Measurements from ENCODE around the gene KIAA1191. TPM values are rescaled to one million over a fixed set of nuclear protein-coding genes. Genes with fewer than 3 reads are reported as not detected.

KIAA1191 gene
- total and polyA plus RNA-seq, 9 of the 15 experiments (the other 6 are each of a cell fraction or from before 2014, with no cell fraction given) = 31.0 to 80.2 (median 45.7) TPM

- TF ChIP-seq PKNOX1 (IDR thresholded peaks at IDR 0.05) (peak; percentile 81), CTCF (IDR thresholded peaks at IDR 0.05 in 2 of 3, conservative IDR thresholded peaks at IDR 0.05 in 1 of 3; ENCODE audit: insufficient read depth in 2 of 3, low read depth in 1 of 3, low read length in 3 of 3) (peak; percentile 16 to 37 (median 35); a peak in 2 of 6 replicates), ATF1 (CRISPR knock-in tag; IDR thresholded peaks at IDR 0.05) (no peak), ATF1 (tag; IDR thresholded peaks at IDR 0.05) (peak; percentile 85), MAFG (tag; conservative IDR thresholded peaks at IDR 0.05) (peak; percentile 99), CTCFL (IDR thresholded peaks at IDR 0.05; ENCODE audit: borderline replicate concordance, insufficient read depth, low read depth, low read length, poor library complexity, severe bottlenecking) (no peak), YY1 (IDR thresholded peaks at IDR 0.05; ENCODE audit: borderline replicate concordance in 1 of 3, control insufficient read depth in 1 of 3, extremely low read depth in 1 of 3, insufficient read depth in 3 of 3, insufficient read length in 1 of 3, insufficient replicate concordance in 2 of 3, low read depth in 1 of 3, low read length in 2 of 3) (peak in 1 of 3 experiments; percentile 33), ZNF395 (CRISPR knock-in tag; IDR thresholded peaks at IDR 0.05) (peak; percentile 51; the same call in 1 of the 2 replicates), NFRKB (IDR thresholded peaks at IDR 0.05; ENCODE audit: low read depth) (0 out of 2 replicates have a peak, but pooled peaks have one; percentile 16), ZNF785 (CRISPR knock-in tag; IDR thresholded peaks at IDR 0.05) (no peak), L3MBTL2 (IDR thresholded peaks at IDR 0.05) (peak; percentile 36; the same call in 1 of the 2 replicates), DPF2 (IDR thresholded peaks at IDR 0.05) (peak; percentile 78), CBFA2T3 (IDR thresholded peaks at IDR 0.05) (peak; percentile 26; the same call in 1 of the 2 replicates), ZNF445 (CRISPR knock-in tag; IDR thresholded peaks at IDR 0.05; ENCODE audit: low read depth) (no peak), TAL1 (IDR thresholded peaks at IDR 0.05) (0 out of 2 replicates have a peak, but pooled peaks have one; percentile 16), MEF2D (tag; conservative IDR thresholded peaks at IDR 0.05; ENCODE audit: low read depth) (no peak), JUND (IDR thresholded peaks at IDR 0.05; ENCODE audit: borderline replicate concordance, low read depth, low read length) (peak; percentile 48; the same call in 1 of the 2 replicates), JUND (tag; IDR thresholded peaks at IDR 0.05; ENCODE audit: borderline replicate concordance, low read depth, low read length) (peak; percentile 63; the same call in 1 of the 3 replicates), TCF3 (CRISPR knock-in tag; IDR thresholded peaks at IDR 0.05) (no peak), NFE2 (IDR thresholded peaks at IDR 0.05; ENCODE audit: low read depth) (peak; percentile 60; the same call in 1 of the 2 replicates)
Observed at GRCh38 chr5:176396330-176396729, 34.8 kb upstream of the KIAA1191 start (continued).
